Endothelial cell of coronary artery (primary cell): Measurements from ENCODE around the gene MFGE8. TPM values are rescaled to one million over a fixed set of nuclear protein-coding genes. Genes with fewer than 3 reads are reported as not detected.

Experiments
- total RNA-seq: library from RNA; depleted of rRNA; stranded (reverse); fragments of >200 nt; gene quantifications from 2 replicates; pipeline ENCODE4 v1.2.3, GENCODE V29; 2014

MFGE8 gene
- 34.1 and 55.8 TPM in 2 replicates for total RNA-seq

DNA sequence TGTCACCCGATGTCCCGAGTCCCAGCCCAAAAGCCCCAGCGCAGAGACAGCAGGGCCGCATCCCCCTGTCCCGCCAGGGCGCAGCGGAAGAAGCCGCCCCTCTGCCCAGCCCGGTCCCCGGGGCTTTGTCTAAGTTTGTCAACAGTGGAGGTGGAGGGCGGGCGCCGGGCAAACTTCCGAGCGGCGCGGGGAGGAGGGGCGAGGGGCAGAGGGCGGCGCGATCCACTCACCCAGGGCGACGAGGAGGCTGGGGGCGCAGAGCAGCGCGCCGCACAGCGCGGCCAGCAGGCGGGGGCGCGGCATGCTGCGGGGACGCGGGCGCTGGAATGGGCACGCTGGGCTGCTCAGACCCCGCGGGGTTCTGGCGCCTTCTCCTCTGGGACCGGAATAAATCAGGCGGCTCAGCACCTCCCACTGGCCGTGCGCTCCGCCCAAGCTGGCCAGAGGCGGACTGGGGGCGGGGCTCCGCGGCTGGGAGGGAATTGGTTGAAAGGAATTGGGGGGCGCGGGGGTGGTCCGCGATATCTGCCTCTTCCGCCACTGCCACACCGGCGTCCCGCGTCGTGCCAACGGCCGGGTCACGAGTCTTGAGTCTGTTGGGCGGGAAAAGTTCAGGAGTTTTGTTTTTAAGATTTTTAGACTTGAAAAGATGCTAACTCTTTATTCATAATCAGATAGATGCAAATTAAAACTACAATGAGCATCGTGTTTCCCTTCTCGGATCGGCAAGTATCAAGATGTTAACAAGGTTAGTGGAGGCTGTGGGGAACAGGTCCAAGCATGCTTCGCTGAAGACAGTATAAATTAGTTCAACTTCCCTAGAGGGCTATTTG lies at the start of gene MFGE8:
Gene MFGE8 (minus strand): TSS at position 363 of the 833 bp plus-strand sequence. CDS start 60 bp downstream, at position 303.

DNA sequence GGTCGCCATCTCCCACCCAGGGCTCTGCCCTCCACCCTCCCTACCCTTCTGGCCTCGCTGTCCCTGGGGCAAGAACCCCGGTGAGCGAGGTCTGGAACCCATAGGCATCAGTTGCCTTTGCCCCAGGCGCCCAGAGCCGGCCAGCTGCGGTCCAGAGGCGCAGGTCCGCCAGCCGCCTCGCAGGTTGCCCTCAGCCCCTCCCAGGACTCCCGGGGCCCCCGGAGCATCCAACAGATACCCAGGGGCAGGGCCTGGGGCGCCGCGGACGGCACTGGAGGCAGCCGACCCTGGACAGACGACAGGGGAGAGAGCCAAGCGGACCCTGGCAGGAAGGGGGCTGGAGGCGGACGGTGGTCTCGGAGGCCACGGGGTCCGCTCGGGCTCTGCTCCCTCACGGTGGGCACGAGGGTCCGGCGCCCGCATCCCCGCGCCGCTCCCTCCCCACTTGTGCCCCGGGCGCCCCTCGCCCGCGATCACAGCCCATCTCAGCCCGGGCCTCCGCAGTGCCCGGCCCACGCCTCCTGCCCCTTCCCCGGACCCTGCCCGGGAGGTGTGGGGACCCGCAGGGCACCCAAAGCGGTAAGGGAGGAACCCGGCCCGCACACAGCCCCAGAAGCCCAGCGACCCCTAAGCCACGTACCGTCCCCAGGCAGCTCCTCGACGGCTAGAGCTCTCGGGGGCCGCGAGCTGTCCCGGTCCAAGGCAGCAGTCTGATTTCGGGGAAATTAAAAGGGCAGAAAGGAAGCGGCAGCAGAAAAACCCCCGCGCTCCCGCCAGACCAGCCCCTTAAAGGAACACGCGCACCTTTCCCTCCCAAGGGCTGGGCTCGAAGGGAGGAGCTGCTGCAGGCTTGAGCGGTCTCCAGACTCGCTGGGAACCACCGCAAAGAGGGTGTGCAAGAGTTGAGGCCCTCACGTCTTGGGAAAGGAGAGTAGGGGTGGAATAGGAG lies 18.1 kb downstream of the MFGE8 start, which contains the start of gene HAPLN3:
Gene HAPLN3 (minus strand): TSS at position 726 of the 949 bp plus-strand sequence. CDS start 8,246 bp downstream, outside the sequence.

Other genes starting within 250 kb of the MFGE8 start
- gene ACAN, start 109.9 kb downstream of the MFGE8 start, total RNA-seq = not detected in 2 replicates
- 6.5 and 22.1 TPM in 2 replicates for gene HAPLN3, start 17.8 kb downstream of the MFGE8 start, total RNA-seq
- gene ABHD2, start 175.1 kb upstream of the MFGE8 start, total RNA-seq = 40.5 and 49.6 TPM in 2 replicates